Neural cell (in vitro differentiated cells): ENCODE data around the gene MUC2. TPM values are rescaled to one million over a fixed set of nuclear protein-coding genes. Genes with fewer than 3 reads are reported as not detected.

Experiments
- H2AFZ ChIP-seq: fragments of 200-600, 300-800 bp; sonication (generic), shearing (Covaris generic); 2 replicates; pipeline ENCODE4 v1.6.0; 2014; ENCODE audit warnings: low read depth, mild to moderate bottlenecking, antibody characterized with exemption, low read length, moderate library complexity
- H3F3A ChIP-seq: fragments of 200-600 bp; shearing (Covaris generic); 2 replicates; pipeline ENCODE4 v1.6.1; 2016; ENCODE audit warnings: mild to moderate bottlenecking, moderate library complexity, mixed read lengths, antibody characterized with exemption, low read length; ENCODE audit not compliant: insufficient read depth, poor library complexity, severe bottlenecking
- H3K27ac ChIP-seq: fragments of 200-600, 300-800 bp; sonication (generic), shearing (Covaris generic); 2 replicates; pipeline ENCODE4 v1.5.1; 2014; ENCODE audit warnings: mild to moderate bottlenecking, low read length, moderate library complexity
- H3K27me3 ChIP-seq: fragments of 300-800, 200-600 bp; sonication (generic), shearing (Covaris generic); 2 replicates; pipeline ENCODE4 v1.6.0; 2014; ENCODE audit warnings: mild to moderate bottlenecking, low read depth, low read length, moderate library complexity; ENCODE audit not compliant: insufficient read depth
- H3K36me3 ChIP-seq: fragments of 300-800, 200-600 bp; sonication (generic), shearing (Covaris generic); 2 replicates; pipeline ENCODE4 v1.5.1; 2014; ENCODE audit warnings: mild to moderate bottlenecking, antibody characterized with exemption, low read length, moderate library complexity; ENCODE audit not compliant: insufficient read depth
- H3K4me2 ChIP-seq: fragments of 300-800, 200-600 bp; sonication (generic), shearing (Covaris generic); 2 replicates; pipeline ENCODE4 v1.6.0; 2014; ENCODE audit warnings: mild to moderate bottlenecking, low read length
- H3K4me3 ChIP-seq: fragments of 300-800, 200-600 bp; sonication (generic), shearing (Covaris generic); 2 replicates; pipeline ENCODE4 v1.5.1; 2014; ENCODE audit warnings: mild to moderate bottlenecking, low read length, moderate library complexity
- H3K79me2 ChIP-seq: fragments of 200-600 bp; shearing (Covaris generic); replicated peaks from 2 replicates; pipeline ENCODE4 v1.6.0; 2014; ENCODE audit warnings: mild to moderate bottlenecking, low read length, moderate library complexity; ENCODE audit not compliant: insufficient read depth
- H3K9ac ChIP-seq: fragments of 300-800, 200-600 bp; sonication (generic), shearing (Covaris generic); 2 replicates; pipeline ENCODE4 v1.6.1; 2016; ENCODE audit warnings: mild to moderate bottlenecking, low read length, mixed read lengths
- H3K9me2 ChIP-seq: fragments of 200-600 bp; shearing (Covaris generic); 2 replicates; pipeline ENCODE4 v1.6.1; 2016; ENCODE audit warnings: mild to moderate bottlenecking, low read length, mixed read lengths; ENCODE audit not compliant: insufficient read depth
- H3K9me3 ChIP-seq: fragments of 200-600, 300-800 bp; sonication (generic), shearing (Covaris generic); 2 replicates; pipeline ENCODE4 v1.6.1; 2016; ENCODE audit warnings: mild to moderate bottlenecking, mixed run types, low read length, moderate library complexity, mixed read lengths
- H4K20me1 ChIP-seq: fragments of 200-600 bp; shearing (Covaris generic); 2 replicates; pipeline ENCODE4 v1.6.1; 2016; ENCODE audit warnings: mild to moderate bottlenecking, mixed run types; ENCODE audit not compliant: insufficient read depth
- CTCF ChIP-seq: fragments of 450-650 bp; IDR thresholded peaks from 2 replicates; pipeline ENCODE4 v1.5.1; 2014; ENCODE audit warnings: antibody characterized with exemption, mild to moderate bottlenecking, moderate library complexity; ENCODE audit not compliant: poor library complexity, severe bottlenecking
- EP300 ChIP-seq: fragments of 450-650 bp; conservative IDR thresholded peaks from 2 replicates; pipeline ENCODE4 v1.6.1; 2014; ENCODE audit warnings: antibody characterized with exemption, mild to moderate bottlenecking, moderate library complexity; ENCODE audit not compliant: poor library complexity, severe bottlenecking
- EZH2 ChIP-seq: fragments of 200-600, 300-800 bp; shearing (Covaris generic), sonication (generic); IDR thresholded peaks from 2 replicates; pipeline ENCODE4 v1.6.1; 2014; ENCODE audit warnings: antibody characterized with exemption, low read length, borderline replicate concordance, mild to moderate bottlenecking; ENCODE audit not compliant: insufficient read depth, poor library complexity, severe bottlenecking
- MXI1 ChIP-seq: fragments of 450-650 bp; conservative IDR thresholded peaks from 2 replicates; pipeline ENCODE4 v1.6.1; 2014; ENCODE audit warnings: antibody characterized with exemption, mild to moderate bottlenecking; ENCODE audit not compliant: poor library complexity, severe bottlenecking
- POLR2AphosphoS5 ChIP-seq: IDR thresholded peaks from 2 replicates; pipeline ENCODE4 v1.6.1; 2012
- RAD21 ChIP-seq: fragments of 450-650 bp; conservative IDR thresholded peaks from 2 replicates; pipeline ENCODE4 v1.6.1; 2014; ENCODE audit warnings: antibody characterized with exemption, mild to moderate bottlenecking, moderate library complexity
- REST ChIP-seq: IDR thresholded peaks from 2 replicates; pipeline ENCODE4 v1.6.1; 2012; ENCODE audit warnings: borderline replicate concordance
- SMC3 ChIP-seq: fragments of 450-650 bp; conservative IDR thresholded peaks from 2 replicates; pipeline ENCODE4 v1.6.1; 2014; ENCODE audit warnings: antibody characterized with exemption, mild to moderate bottlenecking, moderate library complexity; ENCODE audit not compliant: poor library complexity
- TAF1 ChIP-seq: IDR thresholded peaks from 2 replicates; pipeline ENCODE4 v1.6.1; 2012; ENCODE audit warnings: low read depth
- polyA plus RNA-seq: library from polyadenylated mRNA; depleted of rRNA; stranded (reverse); fragments of >200 nt; gene quantifications from 2 replicates; pipeline ENCODE4 v1.2.3, GENCODE V29; 2014

The MUC2 gene
- polyA plus RNA-seq, 1 donor from 2014 or later = not detected

GRCh38 chr11:1109101-1109917 is 34.6 kb downstream of the MUC2 start:
- H3K4me2 ChIP-seq = no peak overlapping the region
- H3K27ac ChIP-seq = no peak overlapping the region
- no peaks in the 10 kb centered on the region for H3F3A ChIP-seq
- no peak overlapping the region for H3K4me3 ChIP-seq
- no peaks in the 10 kb centered on the region for H3K36me3 ChIP-seq
- H3K79me2 ChIP-seq = no peaks in the 10 kb centered on the region
- no peak overlapping the region for H2AFZ ChIP-seq
- no peak for TF ChIP-seq EZH2
- no peak for TF ChIP-seq EP300
- TF ChIP-seq SMC3 = no peak
- TF ChIP-seq TAF1 = no peak
- TF ChIP-seq POLR2AphosphoS5 = no peak
- TF ChIP-seq RAD21 = no peak
- TF ChIP-seq REST = no peak
- no peak for TF ChIP-seq MXI1
- no peak for TF ChIP-seq CTCF
- no peaks in the 10 kb centered on the region for H3K27me3 ChIP-seq
- H4K20me1 ChIP-seq = no peaks in the 10 kb centered on the region
- no peaks in the 10 kb centered on the region for H3K9me3 ChIP-seq
- no peaks in the 10 kb centered on the region for H3K9me2 ChIP-seq
- no peak overlapping the region for H3K9ac ChIP-seq

GRCh38 chr11:1109918-1110705 is 35.4 kb downstream of the MUC2 start:
- H3K4me2 ChIP-seq = no peak overlapping the region
- no peak overlapping the region for H3K4me3 ChIP-seq
- H3K27ac ChIP-seq = no peak overlapping the region
- H3K79me2 ChIP-seq = no peaks in the 10 kb centered on the region
- no peaks in the 10 kb centered on the region for H4K20me1 ChIP-seq
- no peaks in the 10 kb centered on the region for H3K9me3 ChIP-seq
- no peak overlapping the region for H3K9ac ChIP-seq
- no peaks in the 10 kb centered on the region for H3K9me2 ChIP-seq
- H2AFZ ChIP-seq = no peak overlapping the region
- H3K36me3 ChIP-seq = no peaks in the 10 kb centered on the region
- H3K27me3 ChIP-seq = no peaks in the 10 kb centered on the region
- no peaks in the 10 kb centered on the region for H3F3A ChIP-seq
- TF ChIP-seq POLR2AphosphoS5 = no peak
- TF ChIP-seq SMC3 = no peak
- no peak for TF ChIP-seq EP300
- no peak for TF ChIP-seq CTCF
- TF ChIP-seq EZH2 = no peak
- TF ChIP-seq TAF1 = no peak
- no peak for TF ChIP-seq RAD21
- TF ChIP-seq REST = no peak
- TF ChIP-seq MXI1 = no peak
